ENCODE data around the gene MAP2K7. TPM values are rescaled to one million over a fixed set of nuclear protein-coding genes. Genes with fewer than 3 reads are reported as not detected.
A peak's percentile ranks its signal among the peaks of the same experiment; 100 is the strongest.

The MAP2K7 gene
- total RNA-seq, 1 experiment from 2014 or later, result 59.1 TPM

- peak overlapping the region; percentile 79 for H3K4me2 ChIP-seq (ENCODE audit: low read length)
- H3K4me3 ChIP-seq (replicated peaks in 1 of 2; ENCODE audit: low read depth in 1 of 2, low read length in 2 of 2), result peak overlapping the region; percentile 46 to 56
- TF ChIP-seq, protein P1, sequence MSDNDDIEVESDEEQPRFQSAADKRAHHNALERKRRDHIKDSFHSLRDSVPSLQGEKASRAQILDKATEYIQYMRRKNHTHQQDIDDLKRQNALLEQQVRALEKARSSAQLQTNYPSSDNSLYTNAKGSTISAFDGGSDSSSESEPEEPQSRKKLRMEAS (IDR thresholded peaks at IDR 0.05), result no peak
- TF ChIP-seq ZNF274 (IDR thresholded peaks at IDR 0.05; ENCODE audit: low read depth, low read length) (no peak), TCF7L2 (IDR thresholded peaks at IDR 0.05; ENCODE audit: borderline replicate concordance, extremely low read depth, insufficient read depth, insufficient read length) (no peak), EZH2 (IDR thresholded peaks at IDR 0.05) (no peak)
- ChIA-PET RAD21 (ENCODE audit: low non-redundant PET in 1 of 2, low total read pairs in 2 of 2, uncharacterized antibody in 2 of 2, unreplicated experiment in 2 of 2) (no interaction called here), POLR2A (interaction anchor here (0.6 kb wide), 1 partner anchor 331 kb away, joined by 3 read pairs; no protein-coding TSS in a partner anchor), CTCF (no interaction called here)
- no peaks in the 10 kb centered on the region for H3K36me3 ChIP-seq (ENCODE audit: control insufficient read depth in 1 of 2, insufficient read depth in 2 of 2, low read length in 2 of 2)
- peak overlapping the region; percentile 61; the same call in 1 of the 2 replicates for H3K27ac ChIP-seq (ENCODE audit: low read depth, low read length)
- peak overlapping the region; percentile 41; the same call in 1 of the 2 replicates for H3K9ac ChIP-seq (ENCODE audit: low read length)
- DNase-seq (ENCODE audit: low read depth, low spot score) (no peak), ATAC-seq (no peak)
- H3K79me2 ChIP-seq (ENCODE audit: insufficient read depth, low read length), result no peaks in the 10 kb centered on the region
- no peaks in the 10 kb centered on the region for H4K20me1 ChIP-seq (ENCODE audit: insufficient read depth)
- H3K9me3 ChIP-seq (ENCODE audit: control insufficient read depth in 1 of 2, insufficient read depth in 1 of 2, low read depth in 1 of 2, low read length in 2 of 2), result no peaks in the 10 kb centered on the region
- H3K9me2 ChIP-seq (ENCODE audit: insufficient read depth), result no peaks in the 10 kb centered on the region
- no TSS peak for BruUV-seq (replicated peaks)
- no peaks in the 10 kb centered on the region for H3K27me3 ChIP-seq (ENCODE audit: insufficient read depth, low read length)
- intact Hi-C loops (cut with micrococcal nuclease), result no loop called here
- peaks cover 20 to 62% of the 10 kb centered on the region in 2 experiments for H3K4me1 ChIP-seq (ENCODE audit: control insufficient read depth in 1 of 2, insufficient read depth in 2 of 2, low read length in 2 of 2)
- no peak overlapping the region for H2AFZ ChIP-seq (ENCODE audit: low read depth, low read length, poor library complexity, severe bottlenecking)
Observed at GRCh38 chr19:7873304-7874075, 30.2 kb upstream of the MAP2K7 start.

GRCh38 chr19:7874076-7874896 is 29.4 kb upstream of the MAP2K7 start, which contains the start of gene PRR36:
PRR36 (minus strand) TSS chr19:7874390; CDS start chr19:7873689, 701 bp downstream.
- Histone ChIP-seq H3K4me2 (ENCODE audit: low read length) (peak within 1 kb of the TSS; percentile 79), H3K27me3 (ENCODE audit: insufficient read depth, low read length) (no peaks in the 10 kb centered on the region), H3K9me2 (ENCODE audit: insufficient read depth) (no peaks in the 10 kb centered on the region), H3K9me3 (ENCODE audit: control insufficient read depth in 1 of 2, insufficient read depth in 1 of 2, low read depth in 1 of 2, low read length in 2 of 2) (no peaks in the 10 kb centered on the region), H3K36me3 (ENCODE audit: control insufficient read depth in 1 of 2, insufficient read depth in 2 of 2, low read length in 2 of 2) (no peaks in the 10 kb centered on the region), H3K9ac (ENCODE audit: low read length) (peak within 1 kb of the TSS; percentile 41; the same call in 1 of the 2 replicates), H3K79me2 (ENCODE audit: insufficient read depth, low read length) (no peaks in the 10 kb centered on the region), H3K27ac (ENCODE audit: low read depth, low read length) (peak within 1 kb of the TSS; percentile 61; the same call in 1 of the 2 replicates), H4K20me1 (ENCODE audit: insufficient read depth) (no peaks in the 10 kb centered on the region), H3K4me1 (ENCODE audit: control insufficient read depth in 1 of 2, insufficient read depth in 2 of 2, low read length in 2 of 2) (peaks cover 20 to 55% of the 10 kb centered on the region in 2 experiments), H2AFZ (ENCODE audit: low read depth, low read length, poor library complexity, severe bottlenecking) (no peak within 1 kb of the TSS), H3K4me3 (replicated peaks in 1 of 2; ENCODE audit: low read depth in 1 of 2, low read length in 2 of 2) (peak within 1 kb of the TSS; percentile 46 to 56)
- ChIA-PET POLR2A (no interaction called here), CTCF (interaction anchor here (2.1 kb wide), 1 partner anchor 14 kb away, joined by 4 read pairs; the partner anchor contains the start of gene LRRC8E), RAD21 (ENCODE audit: low non-redundant PET in 1 of 2, low total read pairs in 2 of 2, uncharacterized antibody in 2 of 2, unreplicated experiment in 2 of 2) (interaction anchor here in 1 of 2 experiments (0.6 kb wide), 1 partner anchor 46 kb away, joined by 9 read pairs; the partner anchor contains the start of gene SNAPC2)
- BruUV-seq (replicated peaks), result no TSS peak
- intact Hi-C loops (cut with micrococcal nuclease), result no loop called here
- ATAC-seq (peak; percentile 38), DNase-seq (ENCODE audit: low read depth, low spot score) (no peak)
- TF ChIP-seq SP1 (IDR thresholded peaks at IDR 0.05; ENCODE audit: low read depth), result peak; percentile 43; the same call in 1 of the 2 replicates
- no peak for TF ChIP-seq SRF (IDR thresholded peaks at IDR 0.05; ENCODE audit: low read depth)
- TF ChIP-seq RAD21 (IDR thresholded peaks at IDR 0.05; ENCODE audit: low read depth), result no peak
- TF ChIP-seq ZBTB33 (IDR thresholded peaks at IDR 0.05; ENCODE audit: extremely low read depth, insufficient replicate concordance, low read length), result no peak
- no peak for TF ChIP-seq EZH2 (IDR thresholded peaks at IDR 0.05)
- no peak for TF ChIP-seq ZNF274 (IDR thresholded peaks at IDR 0.05; ENCODE audit: low read depth, low read length)
- TF ChIP-seq EZH2phosphoT487 (IDR thresholded peaks at IDR 0.05; ENCODE audit: borderline replicate concordance), result no peak
- TF ChIP-seq JUND (IDR thresholded peaks at IDR 0.05), result no peak
- TF ChIP-seq YY1 (IDR thresholded peaks at IDR 0.05; ENCODE audit: extremely low read depth, insufficient replicate concordance, low read depth, low read length), result no peak
- TF ChIP-seq EGR1 (IDR thresholded peaks at IDR 0.05; ENCODE audit: low read depth), result no peak
- TF ChIP-seq CEBPB (IDR thresholded peaks at IDR 0.05; ENCODE audit: low read depth), result no peak
- TF ChIP-seq SIN3A (IDR thresholded peaks at IDR 0.05; ENCODE audit: low read depth), result no peak
- no peak for TF ChIP-seq POLR2AphosphoS5 (IDR thresholded peaks at IDR 0.05; ENCODE audit: low read depth, low read length)
- TF ChIP-seq ATF3 (IDR thresholded peaks at IDR 0.05), result no peak

Data from HCT116 (cell line).